ENCODE results near the gene PDE6D.

Gene PDE6D

DNA sequence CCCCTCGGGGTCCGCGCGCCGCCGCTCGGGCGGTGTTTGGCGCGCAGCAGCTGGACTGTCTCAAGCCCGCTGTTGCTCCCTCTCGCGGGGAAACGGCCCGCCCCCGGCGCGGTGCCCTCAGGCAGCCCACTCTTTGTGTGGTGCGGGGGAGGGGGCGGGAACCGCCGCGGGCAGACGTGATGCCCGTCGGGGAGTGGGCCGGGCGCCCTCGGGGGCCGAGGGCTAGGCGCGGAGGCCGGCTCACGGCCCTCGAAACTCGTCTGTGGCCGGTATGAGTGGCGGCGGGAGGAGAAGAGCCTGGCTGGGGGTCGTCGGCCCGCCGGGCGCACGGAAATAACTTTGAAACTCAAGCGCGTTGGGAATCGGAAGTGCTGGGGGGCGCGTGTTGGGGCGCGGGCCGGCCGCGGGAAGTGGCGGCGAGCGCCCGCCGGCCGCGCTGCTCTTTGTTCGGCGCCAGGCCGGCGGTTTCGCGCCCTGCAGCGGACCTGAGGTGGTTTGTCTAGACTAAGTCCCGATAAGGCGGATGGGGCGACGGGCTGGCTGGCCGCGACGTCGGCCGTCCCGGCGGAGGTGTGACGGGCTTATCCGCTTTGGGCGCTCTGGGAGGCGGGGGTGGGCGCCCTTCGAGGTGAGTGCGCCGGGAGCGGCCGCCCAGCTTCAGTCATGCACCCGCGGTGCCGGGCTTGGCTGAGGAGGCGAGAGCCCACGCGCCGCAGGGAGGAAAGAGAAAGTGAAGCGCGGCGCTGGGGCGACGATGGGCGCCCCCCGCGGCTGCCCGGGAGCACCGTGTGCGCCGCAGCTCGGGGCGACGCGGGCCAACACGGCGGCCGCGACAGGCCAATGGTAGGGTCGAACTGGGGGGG lies 72.1 kb downstream of the PDE6D start:
- no peak for DNase-seq (ENCODE audit: low spot score)

DNA sequence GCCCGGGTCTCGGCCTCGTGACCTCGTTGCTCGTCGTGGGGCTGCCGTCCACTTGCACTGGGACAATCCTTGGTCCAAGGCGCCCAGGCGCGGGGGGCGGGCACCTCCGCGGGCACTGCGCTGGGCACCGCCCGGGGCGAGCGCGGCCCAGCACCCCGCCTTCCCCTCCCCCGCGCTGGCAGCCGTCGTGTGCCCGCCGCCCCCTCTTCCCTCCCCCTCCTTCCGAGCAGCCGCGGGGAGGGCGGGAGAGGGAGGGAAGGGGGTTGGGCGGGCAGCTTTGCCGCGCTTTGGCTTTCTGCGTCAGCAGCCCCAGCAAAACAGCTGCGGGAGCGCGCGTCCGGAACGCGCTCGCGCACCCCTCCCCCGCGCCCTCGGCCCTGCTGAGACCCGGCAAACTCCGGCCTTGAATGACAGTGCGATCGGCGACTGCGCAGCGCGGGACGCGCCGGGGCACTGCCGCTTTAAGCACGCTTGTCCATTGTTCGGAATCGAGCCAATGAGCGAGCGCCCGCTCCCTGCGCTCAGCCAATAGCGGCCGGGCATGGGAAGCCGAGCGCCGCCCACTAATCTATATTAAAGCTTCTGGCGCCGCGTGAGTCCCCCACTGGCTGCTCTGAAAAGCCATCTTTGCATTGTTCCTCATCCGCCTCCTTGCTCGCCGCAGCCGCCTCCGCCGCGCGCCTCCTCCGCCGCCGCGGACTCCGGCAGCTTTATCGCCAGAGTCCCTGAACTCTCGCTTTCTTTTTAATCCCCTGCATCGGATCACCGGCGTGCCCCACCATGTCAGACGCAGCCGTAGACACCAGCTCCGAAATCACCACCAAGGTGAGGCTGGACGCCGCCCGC lies 72.9 kb downstream of the PDE6D start, which contains the start of gene PTMA:
PTMA (plus strand) TSS at position 599 of the 846 bp plus-strand sequence; CDS start at position 781, 182 bp downstream.
- peak; percentile 99 for DNase-seq (ENCODE audit: low spot score)

DNA sequence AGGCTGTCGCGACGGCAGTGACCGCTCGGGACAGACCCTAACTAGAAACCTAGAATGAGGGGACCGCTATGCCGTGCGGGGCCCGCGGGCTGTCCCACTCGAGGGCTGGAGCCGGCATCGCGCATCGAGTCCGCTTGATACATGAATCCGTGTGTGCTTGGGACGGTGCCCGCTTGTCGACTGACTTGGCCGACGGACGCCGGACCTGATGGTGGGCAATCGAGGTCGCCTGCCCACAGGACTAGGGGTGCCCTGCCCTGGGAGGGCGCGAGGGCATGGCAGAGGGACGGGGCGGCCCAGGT lies 73.5 kb downstream of the PDE6D start:
- no peak for DNase-seq (ENCODE audit: low spot score)

DNA sequence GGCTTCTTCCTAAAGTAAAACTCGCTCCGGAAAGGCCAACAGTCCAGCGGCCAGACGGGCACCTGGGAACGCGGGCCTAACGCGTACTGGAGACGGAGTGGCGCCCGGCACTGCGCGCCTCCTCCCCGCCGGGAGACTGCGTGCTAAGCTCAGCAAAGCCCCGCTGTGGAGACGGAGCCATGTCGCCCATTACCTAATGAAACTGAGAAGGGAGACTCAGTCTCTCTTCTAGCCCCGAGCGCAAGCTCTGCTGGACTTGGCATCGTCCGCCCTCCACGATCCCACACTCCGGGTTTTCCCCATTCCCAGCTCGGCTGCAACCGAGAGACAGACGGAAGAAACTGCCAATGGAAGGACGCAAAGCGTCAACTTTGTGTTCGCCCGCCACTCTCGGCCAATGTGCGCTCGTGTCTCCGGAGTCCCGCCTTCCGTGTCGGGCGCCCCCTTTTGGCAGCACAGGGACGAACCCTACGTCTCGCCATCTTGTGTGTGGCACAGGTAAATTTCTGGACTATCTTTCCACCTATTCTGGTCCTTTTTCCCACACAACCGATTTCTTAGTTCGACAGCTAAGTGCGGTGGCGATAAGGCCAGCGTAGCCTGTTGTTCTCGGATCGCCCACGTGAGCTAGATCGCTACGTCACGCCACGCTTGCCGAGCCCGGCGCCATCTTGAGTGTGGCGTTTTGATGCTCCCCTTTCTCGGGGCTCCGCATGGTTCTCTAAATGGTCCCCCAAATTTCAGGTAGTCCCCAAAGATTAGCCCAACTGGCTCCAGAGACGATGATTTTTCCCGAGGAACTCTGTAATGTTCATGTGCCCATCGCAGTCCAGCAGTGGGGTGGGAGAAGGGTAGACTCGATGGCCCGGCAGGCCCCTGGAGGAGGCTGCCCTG lies 74.1 kb downstream of the PDE6D start:
- DNase-seq (ENCODE audit: low spot score): peak; percentile 99

DNA sequence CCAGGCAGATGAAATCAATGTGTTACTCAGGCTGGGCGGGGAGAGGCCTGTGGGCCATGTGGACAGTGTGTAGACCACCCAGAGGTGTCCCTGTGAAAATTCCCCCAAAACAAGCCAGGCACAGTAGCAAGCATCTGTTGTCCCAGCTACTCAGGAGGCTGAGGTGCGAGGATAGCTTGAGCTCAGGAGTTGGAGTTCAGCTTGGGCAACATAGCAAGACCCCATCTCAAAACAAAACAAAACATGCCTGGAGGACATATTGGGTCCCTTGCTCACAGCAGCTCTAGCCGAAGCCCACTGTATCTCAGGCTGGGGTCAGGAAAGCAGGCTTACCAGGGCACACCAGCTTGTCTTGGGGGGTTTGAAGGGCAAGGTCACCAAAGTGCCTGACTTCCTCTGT lies 77.1 kb downstream of the PDE6D start:
- no peak for DNase-seq (ENCODE audit: low spot score)

DNA sequence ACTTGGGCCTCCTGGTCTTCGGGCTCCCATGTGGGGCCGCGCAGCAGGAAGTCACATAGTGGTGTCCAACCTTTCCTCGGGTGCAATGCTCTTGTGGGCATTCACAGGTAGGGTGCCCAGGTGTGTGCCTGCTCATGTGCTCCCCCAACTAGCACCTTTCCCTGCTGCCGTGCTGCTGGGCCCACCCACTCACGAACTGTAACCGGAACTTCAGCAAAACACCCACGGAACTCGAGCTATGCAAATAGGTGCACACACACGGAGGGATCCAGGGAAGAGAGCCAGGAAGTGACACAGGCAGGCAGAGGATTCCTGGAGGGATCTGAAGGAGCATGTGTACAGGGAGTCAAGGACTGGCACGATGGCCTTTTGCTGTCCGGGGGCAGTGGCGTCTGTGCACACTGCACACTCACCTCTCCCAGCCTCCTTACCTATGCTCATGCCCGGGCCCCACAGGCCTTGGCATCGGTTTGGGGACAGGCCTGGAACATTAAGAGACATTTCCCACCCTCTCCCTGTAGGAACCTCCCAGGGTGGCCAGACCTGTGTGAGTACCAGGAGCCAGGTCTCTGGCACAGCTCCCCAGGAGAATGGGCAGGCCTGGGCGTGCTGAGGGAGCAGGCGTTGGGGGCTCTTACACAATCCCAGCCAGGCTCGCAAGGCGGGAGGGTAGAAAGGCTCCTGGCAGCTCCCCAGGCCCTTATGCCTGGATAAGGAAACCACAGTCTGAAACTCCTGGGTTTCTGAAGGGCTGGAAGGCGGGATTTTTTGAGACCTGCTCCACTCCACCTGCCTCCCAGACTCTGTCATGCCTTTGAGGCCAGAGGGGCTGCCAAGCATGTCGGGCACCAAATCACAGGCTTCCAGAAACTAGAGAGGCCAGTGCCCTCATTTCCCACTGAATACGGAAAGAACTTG lies 79.4 kb downstream of the PDE6D start:
- DNase-seq (ENCODE audit: low spot score): no peak

DNA sequence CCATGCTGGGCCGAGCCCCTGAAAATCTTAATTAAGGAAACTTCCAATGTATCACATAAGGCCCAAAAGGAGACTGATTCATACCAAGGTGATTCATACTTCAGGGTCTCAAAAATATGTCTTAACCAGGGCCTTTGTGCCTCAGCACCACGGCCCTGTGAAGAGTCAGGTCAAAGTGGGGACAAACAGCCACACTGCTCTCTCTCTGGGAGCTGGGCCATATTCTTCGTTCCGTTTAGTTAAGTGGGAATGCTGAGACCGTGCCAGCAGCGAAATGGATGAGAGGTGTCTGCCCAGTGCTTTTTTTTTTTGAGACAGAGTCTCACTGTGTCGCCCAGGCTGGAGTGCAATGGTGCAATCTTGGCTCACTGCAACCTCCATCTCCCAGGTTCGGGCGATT lies 82.1 kb downstream of the PDE6D start:
- no peak for DNase-seq (ENCODE audit: low spot score)

DNA sequence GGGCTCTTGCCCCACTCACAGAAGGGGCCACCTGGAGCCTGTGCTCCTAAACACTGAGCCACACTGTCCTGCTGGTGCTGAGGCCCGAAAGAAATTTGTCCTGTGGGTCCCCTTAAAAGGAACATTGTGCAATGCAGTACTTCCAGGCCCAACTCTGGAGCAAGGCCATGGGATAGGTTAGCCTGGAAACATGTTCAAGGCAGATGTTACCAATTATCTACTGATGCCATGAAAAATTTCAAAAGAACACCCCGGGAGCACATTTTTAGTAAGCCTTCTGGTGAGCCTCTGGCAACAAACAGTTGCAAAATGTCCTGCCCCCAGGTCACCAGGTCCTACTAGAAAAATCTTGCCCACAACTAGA lies 85.1 kb downstream of the PDE6D start:
- DNase-seq (ENCODE audit: low spot score): no peak

DNA sequence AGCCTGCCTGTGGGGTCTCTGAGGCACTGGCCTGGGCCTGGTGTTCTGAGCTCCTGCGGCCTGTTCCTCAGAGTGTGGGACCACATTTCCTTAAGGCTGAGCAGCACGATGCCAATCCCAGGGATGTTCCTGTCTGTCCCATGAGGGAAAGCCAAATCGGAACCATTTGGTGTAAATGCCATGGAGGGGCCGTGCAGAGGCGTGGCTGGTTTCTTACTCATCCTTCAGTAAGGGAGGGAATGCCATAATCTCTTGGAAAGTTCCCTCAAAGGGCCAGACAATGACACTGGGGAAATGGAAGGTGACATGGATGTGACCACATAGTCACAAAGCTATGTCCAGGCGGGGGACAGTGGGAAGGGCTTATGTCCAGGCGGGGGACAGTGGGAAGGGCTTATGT lies 87.1 kb downstream of the PDE6D start:
- DNase-seq (ENCODE audit: low spot score): no peak

DNA sequence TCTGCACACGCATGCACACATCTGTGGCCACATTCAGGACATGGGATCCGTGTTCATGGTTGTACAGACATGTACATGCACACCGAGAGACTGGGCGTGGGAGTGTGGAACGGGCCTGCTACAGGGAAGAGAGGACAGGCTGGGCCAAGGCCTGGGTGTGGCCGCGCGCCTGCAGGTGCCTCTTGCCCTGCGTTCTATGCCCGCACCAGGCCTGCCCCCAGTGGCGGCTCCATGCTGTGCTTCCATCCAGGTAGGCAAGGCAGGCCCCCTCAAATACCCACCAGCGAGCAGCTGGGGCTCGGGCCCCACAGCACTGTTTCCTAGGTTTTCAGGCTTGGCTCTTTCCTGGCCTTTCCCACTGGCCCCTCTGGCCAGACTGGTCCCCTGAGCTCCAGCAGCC lies 88.2 kb downstream of the PDE6D start:
- DNase-seq (ENCODE audit: low spot score): no peak

DNA sequence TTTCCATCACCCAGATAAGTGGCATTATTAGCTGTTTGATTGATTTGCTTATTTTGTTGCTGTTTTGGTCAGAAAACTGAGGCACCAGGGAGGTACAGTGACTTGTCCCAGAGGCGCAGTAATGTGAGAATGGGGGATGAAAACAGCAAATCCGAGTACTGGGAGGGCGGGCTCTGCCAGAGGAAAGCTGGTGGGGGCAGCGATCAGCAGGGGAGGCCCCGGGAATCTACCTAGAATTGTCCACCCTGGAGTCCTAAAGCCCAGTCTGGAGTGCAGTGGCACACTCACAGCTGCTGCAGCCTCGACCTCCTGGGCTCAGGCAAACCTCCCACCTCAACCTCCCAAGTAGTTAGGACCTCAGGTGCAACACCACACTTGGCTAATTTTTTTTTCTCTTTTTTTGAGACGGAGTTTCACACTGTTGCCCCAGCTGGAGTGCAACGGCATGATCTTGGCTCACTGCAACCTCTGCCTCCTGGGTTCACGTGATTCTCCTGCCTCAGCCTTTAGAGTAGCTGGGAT lies 89.8 kb downstream of the PDE6D start:
- no peak for DNase-seq (ENCODE audit: low spot score)

DNA sequence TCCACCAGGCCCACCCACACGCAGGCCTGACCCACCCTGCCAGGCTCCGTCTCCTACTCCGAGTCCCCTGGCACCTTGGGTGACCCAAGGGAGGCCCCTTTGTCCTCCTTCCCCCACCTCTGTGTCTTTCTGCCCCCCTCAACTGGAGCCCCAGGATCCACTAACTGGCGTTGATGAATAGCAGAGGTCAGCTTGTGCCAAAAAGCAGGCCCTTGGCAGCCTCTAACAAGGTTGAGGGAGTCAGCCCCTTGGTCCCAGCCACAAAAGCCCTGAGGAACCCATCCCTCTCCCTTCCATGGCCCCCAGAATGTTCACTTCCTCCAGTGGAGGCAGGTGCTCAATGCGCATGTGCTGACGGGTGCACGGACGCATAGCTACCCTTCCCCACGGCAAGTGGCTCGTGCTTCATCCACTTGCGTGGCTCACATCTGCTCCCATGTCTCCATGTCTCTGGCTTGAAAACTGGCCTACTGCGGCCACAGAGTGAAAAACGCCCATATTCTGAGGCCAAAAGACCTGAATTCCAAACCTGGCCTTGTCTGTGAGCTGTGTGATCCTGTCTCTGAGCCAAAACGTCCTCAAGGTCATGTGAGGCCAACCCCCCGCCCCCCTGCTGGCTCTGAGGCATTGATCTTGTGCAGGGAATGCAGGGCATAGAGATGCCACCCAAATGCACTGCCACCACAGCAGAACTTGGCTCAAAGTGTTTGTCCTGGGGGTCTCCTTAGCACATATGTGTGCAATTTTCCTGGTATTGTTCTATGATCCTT lies 91.8 kb downstream of the PDE6D start:
- peak; percentile 20 for DNase-seq (ENCODE audit: low spot score)

DNA sequence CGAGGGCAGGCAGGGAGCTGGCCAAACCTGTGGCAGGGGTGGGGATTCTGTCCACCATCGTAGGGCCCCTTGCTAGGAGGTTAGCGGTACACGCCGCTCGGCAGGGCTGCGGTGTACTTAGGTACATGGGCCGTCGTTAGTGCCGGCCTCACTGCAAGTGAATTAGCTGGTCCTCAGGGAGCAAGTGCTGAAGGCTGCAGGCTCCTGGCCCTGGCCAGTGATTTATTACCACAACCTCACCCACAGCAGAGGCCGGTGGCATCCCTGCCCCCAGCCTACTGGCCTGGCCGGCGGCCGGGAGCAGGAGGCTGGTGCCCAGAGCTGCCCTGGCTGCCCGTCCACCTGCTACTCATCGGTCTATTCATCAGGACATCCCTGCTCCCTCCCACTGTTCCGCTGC lies 92.4 kb downstream of the PDE6D start:
- DNase-seq (ENCODE audit: low spot score): peak; percentile 75

DNA sequence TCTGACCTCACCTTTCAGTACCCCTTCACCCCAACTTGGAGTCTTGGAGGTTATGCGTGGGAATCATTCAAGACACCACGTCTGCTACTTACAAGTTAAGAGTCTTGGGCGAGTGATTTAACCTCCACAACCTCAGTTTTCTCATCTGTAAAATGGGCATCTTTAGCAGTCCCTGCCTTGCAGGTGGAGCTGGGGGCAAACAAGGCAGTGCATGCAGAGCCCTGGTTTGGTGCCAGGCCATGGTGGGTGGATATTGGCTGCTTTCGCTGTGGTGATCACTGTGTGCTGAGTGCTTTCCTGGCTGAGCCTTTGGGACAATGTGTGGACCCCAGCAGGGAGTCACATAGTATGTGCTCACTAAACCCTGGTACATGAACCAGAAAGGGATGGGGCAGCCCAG lies 93.1 kb downstream of the PDE6D start:
- DNase-seq (ENCODE audit: low spot score): peak; percentile 23

DNA sequence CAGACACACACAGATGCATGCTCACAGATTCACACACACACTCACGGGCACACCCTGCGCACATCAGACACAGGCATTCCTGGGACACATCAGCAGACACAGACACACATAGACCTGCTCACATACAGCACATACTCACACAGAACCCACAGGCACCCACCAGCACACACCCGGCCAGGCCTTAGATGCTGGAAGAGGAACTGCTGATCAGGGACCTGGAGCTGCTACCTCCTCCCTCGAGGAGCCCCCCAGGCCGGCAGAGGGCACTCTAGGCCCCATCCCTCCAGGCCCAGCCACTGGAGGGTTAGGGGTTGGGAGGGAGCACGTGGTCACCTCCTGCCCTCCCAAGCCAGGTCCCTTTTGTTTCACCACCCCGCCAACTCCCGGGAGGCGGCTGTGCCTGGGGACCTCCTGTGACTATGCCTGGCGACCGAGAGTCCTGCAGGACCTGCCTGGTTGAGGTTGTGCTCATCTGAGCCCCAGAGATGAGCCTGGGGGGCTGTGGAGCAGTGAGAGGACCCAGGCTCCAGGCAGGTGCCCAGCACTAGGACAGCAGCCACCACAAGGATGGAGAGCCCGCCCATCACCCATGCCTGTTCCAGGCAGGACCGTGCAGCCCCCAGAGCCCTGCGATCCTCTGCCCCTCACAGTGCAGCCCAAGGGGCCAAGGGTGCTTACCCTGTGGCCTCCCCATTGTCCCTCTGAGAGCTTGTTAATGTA lies 93.8 kb downstream of the PDE6D start:
- DNase-seq (ENCODE audit: low spot score): peak; percentile 94

DNA sequence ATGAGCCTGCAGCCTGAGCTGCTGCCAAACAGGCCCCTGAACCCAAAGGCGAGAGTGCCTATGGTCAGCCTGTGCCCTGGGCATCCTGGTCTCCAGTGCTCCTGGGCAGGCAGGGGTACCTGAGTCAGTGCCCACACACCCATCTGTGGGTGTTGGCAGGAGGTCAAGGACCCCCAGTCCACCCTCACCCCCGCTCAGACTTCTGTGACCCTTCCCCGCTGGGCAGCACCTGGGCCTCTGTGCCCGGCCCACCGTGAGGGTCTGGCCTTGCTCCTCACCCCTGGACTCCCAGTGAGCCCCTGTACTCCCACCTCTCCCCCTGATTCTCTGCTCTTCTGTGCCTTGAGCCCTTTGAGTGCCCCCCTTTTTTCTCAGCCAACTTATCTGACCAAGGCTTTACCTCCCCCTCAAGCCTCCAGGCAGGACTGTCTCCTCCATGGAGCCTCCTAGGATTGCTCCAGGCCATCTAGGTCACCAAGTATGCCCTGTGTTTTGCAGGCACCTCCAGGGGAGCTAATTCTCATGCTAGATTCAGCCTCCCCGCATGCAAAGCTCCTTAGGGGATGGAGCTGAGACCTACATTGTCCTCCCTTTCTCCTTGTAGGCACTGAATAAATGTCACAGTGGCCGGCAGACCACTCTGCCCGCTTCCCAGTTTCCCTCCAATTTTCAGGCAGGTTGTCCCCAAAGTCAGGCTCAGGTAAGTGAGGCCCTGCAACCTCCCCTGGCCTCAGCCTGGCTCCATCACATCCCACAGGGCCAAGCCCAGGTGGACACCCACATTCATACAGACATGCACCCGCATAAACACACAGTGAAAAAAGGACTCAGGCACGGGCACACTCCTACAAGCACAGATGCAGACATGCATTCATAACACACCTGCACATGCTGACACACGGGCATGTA lies 94.6 kb downstream of the PDE6D start:
- DNase-seq (ENCODE audit: low spot score): no peak

DNA sequence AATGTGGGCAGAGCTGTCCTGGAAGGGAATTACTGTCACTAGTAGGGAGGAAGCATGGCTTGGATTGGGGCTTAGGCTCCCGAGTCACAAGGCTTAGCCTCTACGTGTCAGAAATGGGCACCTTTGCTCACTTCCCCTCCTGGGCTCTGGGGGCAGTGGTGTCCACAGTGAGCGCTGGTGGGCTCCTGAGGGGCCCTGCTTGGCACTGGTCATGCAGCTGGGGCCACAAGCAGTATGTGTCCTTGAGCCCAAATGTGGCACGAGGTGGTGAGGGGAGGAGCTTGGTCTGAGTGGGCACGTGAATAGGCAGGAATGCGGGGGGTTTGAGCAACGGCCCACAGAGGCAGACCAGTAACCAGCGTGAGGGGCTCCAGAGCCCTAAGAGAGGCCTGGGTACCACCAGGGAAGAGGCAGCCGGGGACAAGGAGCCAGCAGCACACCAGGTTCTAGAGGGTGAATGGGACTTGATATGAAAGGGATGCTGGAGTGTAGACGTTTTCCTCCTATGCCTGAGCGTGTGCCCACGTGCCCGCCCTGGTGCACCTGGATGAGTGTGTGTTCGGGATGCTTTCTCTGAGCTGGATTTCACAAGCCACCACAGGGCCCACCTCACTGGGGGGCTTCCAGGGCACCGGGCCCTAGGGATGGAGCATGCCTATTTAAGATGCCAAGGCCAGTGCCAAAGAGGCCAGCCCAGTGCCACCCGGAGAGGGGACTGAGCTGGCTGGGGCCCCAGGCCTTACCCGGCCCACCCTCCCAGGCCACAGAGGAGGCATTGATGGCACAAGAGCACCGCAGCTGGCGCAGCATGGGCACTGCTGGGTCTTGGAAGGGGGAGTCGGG lies 95.5 kb downstream of the PDE6D start:
- DNase-seq (ENCODE audit: low spot score): peak; percentile 65
